ENCODE results near the gene NPRL2. TPM values are rescaled to one million over a fixed set of nuclear protein-coding genes. Genes with fewer than 3 reads are reported as not detected.

Gene NPRL2
- total RNA-seq, 3 donors from 2014 or later (not counting 1 experiment from before 2014, with no cell fraction given) = 78.9 to 87.6 (median 80.9) TPM

DNA sequence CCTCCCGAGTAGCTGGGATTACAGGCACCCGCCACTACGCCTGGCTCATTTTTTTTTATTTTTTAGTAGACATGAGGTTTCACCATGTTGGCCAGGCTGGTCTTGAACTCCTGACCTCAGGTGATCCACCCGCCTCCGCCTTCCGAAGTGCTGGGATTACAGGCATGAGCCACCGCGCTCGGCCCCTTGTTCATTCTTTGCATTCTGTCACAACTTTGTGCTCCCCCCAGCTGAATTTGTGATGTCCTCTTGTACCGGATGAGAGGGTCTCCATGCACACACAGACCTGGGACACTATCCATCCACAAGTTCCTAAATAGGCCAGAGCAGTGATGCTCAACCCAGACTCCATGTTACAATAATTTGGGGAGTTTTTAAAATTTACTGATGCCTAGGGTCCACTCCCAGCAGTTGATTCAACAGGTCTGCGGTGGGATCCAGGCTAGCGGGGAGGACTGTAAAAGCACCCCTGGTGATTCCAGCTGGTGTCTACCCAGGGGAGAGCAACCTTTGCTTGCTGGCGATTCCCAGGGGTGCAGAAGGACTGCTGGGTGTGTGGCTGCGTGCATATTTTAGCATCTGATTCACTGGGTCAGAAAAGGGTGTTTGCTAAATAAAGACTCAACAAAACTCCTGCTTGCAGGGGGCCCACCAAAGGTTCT, 11.0 kb downstream of the NPRL2 start:
- peaks cover 50 to 87% of the 10 kb centered on the region in 2 donors for H3K4me1 Mint-ChIP-seq
- peaks cover 71% of the 10 kb centered on the region for H3K4me1 ChIP-seq (ENCODE audit: control insufficient read depth, insufficient read depth, low read length)
- H3K36me3 Mint-ChIP-seq = peaks cover 13% of the 10 kb centered on the region
- H3K27me3 ChIP-seq (ENCODE audit: control insufficient read depth, insufficient read depth, low read length) = no peaks in the 10 kb centered on the region
- H3K27ac ChIP-seq (ENCODE audit: low read length) = peak overlapping the region; percentile 93
- peak overlapping the region; percentile 98 for H3K4me3 Mint-ChIP-seq
- H3K27ac Mint-ChIP-seq = peak overlapping the region; percentile 93 to 96
- H3K27me3 Mint-ChIP-seq (ENCODE audit: low read depth in 2 of 2) = no peaks in the 10 kb centered on the region
- TF ChIP-seq, protein P1, sequence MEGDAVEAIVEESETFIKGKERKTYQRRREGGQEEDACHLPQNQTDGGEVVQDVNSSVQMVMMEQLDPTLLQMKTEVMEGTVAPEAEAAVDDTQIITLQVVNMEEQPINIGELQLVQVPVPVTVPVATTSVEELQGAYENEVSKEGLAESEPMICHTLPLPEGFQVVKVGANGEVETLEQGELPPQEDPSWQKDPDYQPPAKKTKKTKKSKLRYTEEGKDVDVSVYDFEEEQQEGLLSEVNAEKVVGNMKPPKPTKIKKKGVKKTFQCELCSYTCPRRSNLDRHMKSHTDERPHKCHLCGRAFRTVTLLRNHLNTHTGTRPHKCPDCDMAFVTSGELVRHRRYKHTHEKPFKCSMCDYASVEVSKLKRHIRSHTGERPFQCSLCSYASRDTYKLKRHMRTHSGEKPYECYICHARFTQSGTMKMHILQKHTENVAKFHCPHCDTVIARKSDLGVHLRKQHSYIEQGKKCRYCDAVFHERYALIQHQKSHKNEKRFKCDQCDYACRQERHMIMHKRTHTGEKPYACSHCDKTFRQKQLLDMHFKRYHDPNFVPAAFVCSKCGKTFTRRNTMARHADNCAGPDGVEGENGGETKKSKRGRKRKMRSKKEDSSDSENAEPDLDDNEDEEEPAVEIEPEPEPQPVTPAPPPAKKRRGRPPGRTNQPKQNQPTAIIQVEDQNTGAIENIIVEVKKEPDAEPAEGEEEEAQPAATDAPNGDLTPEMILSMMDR (IDR thresholded peaks at IDR 0.05) = no peak
- DNase-seq (no peak), ATAC-seq (no peak)
- WGBS (ENCODE audit: insufficient coverage) = 12% methylated on average over 14 of the region's 14 CpGs
- peak overlapping the region; percentile 80 for H3K4me3 ChIP-seq (ENCODE audit: low read length)
- H3K9me3 Mint-ChIP-seq = no peaks in the 10 kb centered on the region
- no peaks in the 10 kb centered on the region for H3K9me3 ChIP-seq (ENCODE audit: control insufficient read depth, insufficient read depth, low read length)
- intact Hi-C loops (cut with micrococcal nuclease) = loop anchor here (2.0 to 5.0 kb wide), 2 partner anchors 19 to 42 kb away; partner anchors contain the start of genes HYAL3, NAA80 and TMEM115
- peaks cover 11% of the 10 kb centered on the region for H3K36me3 ChIP-seq (ENCODE audit: control insufficient read depth, insufficient read depth, low read length)

DNA sequence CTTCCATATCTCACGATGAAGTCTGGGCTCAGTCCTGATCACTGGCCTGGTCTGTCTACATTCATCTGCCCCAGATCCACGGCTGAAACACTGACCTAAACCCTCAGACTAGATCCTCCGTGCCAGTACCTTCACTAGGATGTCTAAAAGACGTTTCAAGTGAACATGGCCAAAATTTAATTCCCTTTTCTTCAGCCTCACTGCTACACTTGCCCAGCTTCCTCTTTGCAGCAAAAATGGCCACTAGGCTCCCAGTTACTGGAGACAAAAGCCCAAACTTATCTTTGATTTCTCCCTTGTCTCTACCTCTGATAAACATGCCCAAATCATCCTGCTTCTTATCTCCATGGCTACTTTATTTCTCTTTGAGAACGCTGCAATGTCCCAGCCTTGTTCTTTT, 11.6 kb downstream of the NPRL2 start:
- peak overlapping the region; percentile 98 for H3K4me3 Mint-ChIP-seq
- WGBS (ENCODE audit: insufficient coverage) = under 1% methylated on average over 5 of the region's 5 CpGs
- peak overlapping the region; percentile 93 to 96 for H3K27ac Mint-ChIP-seq
- Histone ChIP-seq H3K9me3 (ENCODE audit: control insufficient read depth, insufficient read depth, low read length) (no peaks in the 10 kb centered on the region), H3K27ac (ENCODE audit: low read length) (peak overlapping the region; percentile 93), H3K4me3 (ENCODE audit: low read length) (peak overlapping the region; percentile 80), H3K4me1 (ENCODE audit: control insufficient read depth, insufficient read depth, low read length) (peaks cover 77% of the 10 kb centered on the region), H3K36me3 (ENCODE audit: control insufficient read depth, insufficient read depth, low read length) (peaks cover 13% of the 10 kb centered on the region), H3K27me3 (ENCODE audit: control insufficient read depth, insufficient read depth, low read length) (no peaks in the 10 kb centered on the region)
- no peaks in the 10 kb centered on the region for H3K27me3 Mint-ChIP-seq (ENCODE audit: low read depth in 2 of 2)
- DNase-seq (peak in 1 of 2 donors; percentile 36), ATAC-seq (no peak)
- intact Hi-C loops (cut with micrococcal nuclease) = loop anchor here (2.0 to 5.0 kb wide), 2 partner anchors 20 to 42 kb away; partner anchors contain the start of genes HYAL3, NAA80 and TMEM115
- TF ChIP-seq, protein P1 (IDR thresholded peaks at IDR 0.05) = no peak
- H3K9me3 Mint-ChIP-seq = no peaks in the 10 kb centered on the region
- H3K4me1 Mint-ChIP-seq = peaks cover 54 to 90% of the 10 kb centered on the region in 2 donors
- peaks cover 13% of the 10 kb centered on the region for H3K36me3 Mint-ChIP-seq

DNA sequence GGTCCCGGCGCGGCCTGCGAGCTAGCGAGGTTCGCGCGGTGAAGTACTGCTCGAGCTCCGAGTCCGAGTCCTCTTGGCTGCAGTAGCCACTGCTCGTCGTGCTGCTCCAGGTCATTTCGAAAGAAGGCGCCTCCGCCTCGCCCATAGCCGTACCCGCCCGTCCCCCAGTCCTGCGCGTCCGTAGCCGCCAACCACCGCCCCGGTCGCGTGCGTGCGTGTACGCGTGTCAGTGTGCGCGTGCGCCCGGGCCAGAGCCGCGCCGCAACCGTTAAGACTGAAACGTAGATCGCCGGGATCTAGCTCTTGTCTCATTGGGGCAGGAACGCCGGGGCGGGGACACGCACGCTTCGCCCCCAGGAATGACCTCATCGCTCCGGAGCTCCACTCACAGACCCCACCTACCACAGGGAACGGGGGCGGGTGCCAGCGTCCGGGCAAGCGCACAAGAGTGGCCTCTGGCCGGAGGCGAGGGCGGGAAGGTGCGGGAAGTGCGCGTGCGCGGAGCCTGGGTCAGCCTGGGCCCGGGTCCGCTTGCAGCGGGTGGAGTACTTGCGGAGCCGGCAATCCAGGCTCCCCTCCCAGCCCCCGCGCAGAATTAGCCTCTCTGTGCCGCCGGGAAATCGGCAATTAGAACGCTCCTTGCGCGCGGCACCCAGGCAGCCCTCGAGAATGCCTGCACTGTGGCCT, 13.3 kb downstream of the NPRL2 start:
- Histone ChIP-seq H3K27ac (ENCODE audit: low read length) (peak overlapping the region; percentile 93), H3K4me3 (ENCODE audit: low read length) (peak overlapping the region; percentile 80), H3K27me3 (ENCODE audit: control insufficient read depth, insufficient read depth, low read length) (no peaks in the 10 kb centered on the region), H3K9me3 (ENCODE audit: control insufficient read depth, insufficient read depth, low read length) (no peaks in the 10 kb centered on the region), H3K4me1 (ENCODE audit: control insufficient read depth, insufficient read depth, low read length) (peaks cover 76% of the 10 kb centered on the region), H3K36me3 (ENCODE audit: control insufficient read depth, insufficient read depth, low read length) (peaks cover 14% of the 10 kb centered on the region)
- peaks cover 57 to 86% of the 10 kb centered on the region in 2 donors for H3K4me1 Mint-ChIP-seq
- DNase-seq (peak; percentile 85 to 97), ATAC-seq (peak; percentile 67 to 80 (median 70))
- intact Hi-C loops (cut with micrococcal nuclease) = loop anchor here (2.0 to 5.0 kb wide), 2 partner anchors 17 to 40 kb away; partner anchors contain the start of genes HYAL3 and NAA80
- H3K27ac Mint-ChIP-seq = peak overlapping the region; percentile 93 to 96
- no peaks in the 10 kb centered on the region for H3K9me3 Mint-ChIP-seq
- TF ChIP-seq, protein P1 (IDR thresholded peaks at IDR 0.05) = no peak
- H3K36me3 Mint-ChIP-seq = peaks cover 13% of the 10 kb centered on the region
- under 1% methylated on average over 79 of the region's 79 CpGs for WGBS (ENCODE audit: insufficient coverage)
- peak overlapping the region; percentile 98 for H3K4me3 Mint-ChIP-seq
- no peaks in the 10 kb centered on the region for H3K27me3 Mint-ChIP-seq (ENCODE audit: low read depth in 2 of 2)

Data from natural killer cell (primary cell).